Stimulated activated CD8-positive, alpha-beta memory T cell treated with anti-CD3 and anti-CD28 coated beads, Interleukin-7, amount 100 ng/mL, for 1 hour (primary cell): ENCODE data around the gene STEAP4.
"Not testable (repeated sequence)": the region's sequence is repeated elsewhere in the genome, so short reads cannot be mapped to it uniquely, and the experiment has no call there.

Source experiments
- DNase-seq, 2 donors: peaks; one replicate each; pipeline ENCODE4 v3.0.0-alpha.2; 2020; ENCODE audit warnings: low read depth in 2 of 2

STEAP4 gene

DNA sequence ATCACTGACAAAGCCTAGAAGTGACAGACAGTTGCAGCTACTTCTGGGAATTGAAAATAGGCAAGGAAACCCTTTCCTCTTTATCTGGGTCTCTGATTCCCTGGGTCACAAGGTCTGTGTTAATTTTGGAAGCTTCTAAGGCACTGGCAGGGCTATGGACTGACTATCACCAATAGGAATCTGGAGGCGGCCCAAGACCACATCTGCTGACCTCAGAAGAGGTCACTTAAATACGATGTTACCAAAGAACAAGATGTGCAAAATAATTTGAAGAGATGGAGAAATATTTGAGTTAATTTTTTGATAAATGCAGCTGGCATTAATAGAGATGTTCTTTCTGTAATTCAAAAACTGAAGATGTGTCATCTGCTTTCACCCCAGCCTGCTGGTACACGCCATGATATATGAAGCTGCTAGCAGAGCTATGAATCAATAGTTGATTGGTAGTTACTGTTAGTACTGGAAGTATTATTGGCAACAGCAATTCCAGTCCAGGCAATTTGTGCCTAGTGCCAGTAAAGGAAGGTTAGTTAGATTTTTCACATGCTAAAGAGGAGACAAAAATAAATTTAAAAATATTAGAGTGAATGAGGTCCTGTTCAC lies 5.5 kb upstream of the STEAP4 start:
- DNase-seq, result no peak

GRCh38 chr7:88311675-88312036 lies 5.0 kb upstream of the STEAP4 start:
- DNase-seq, result no peak

DNA sequence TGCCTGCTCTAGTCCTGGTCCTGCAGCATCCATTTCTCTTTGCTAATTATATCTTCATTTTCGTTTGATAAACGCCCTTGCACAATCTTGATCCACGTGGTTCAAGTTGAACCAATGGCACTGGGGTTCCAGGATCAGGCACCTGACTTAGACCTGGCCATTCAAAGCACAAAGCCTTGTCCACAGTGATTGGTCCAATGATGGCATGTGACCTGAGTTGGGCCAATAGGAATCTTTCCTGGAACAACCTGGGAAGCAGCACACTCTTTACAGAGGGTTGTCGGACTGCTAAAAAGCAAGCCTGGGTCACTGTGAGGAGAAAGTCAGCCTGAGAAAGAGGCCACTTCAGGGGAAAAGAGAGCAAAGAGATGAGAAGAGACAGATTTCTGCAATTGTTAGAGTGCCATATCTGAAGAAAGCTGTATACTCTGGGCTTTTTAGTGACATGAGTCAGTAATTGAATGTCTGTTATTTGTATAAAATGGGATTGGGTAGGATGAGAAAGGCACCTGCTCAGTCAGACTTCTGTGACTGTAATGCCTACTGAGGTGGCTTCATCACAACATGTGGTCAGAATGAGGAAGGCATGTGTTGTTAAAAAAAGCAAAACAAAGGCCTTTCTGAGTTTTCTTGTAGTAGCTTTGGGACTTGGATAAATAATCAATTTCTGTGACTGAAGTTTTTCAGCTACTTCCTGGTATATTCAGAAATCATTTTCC lies 4.4 kb upstream of the STEAP4 start:
- no peak for DNase-seq

- no peak for DNase-seq
Observed at GRCh38 chr7:88309819-88310218, 3.1 kb upstream of the STEAP4 start.

DNA sequence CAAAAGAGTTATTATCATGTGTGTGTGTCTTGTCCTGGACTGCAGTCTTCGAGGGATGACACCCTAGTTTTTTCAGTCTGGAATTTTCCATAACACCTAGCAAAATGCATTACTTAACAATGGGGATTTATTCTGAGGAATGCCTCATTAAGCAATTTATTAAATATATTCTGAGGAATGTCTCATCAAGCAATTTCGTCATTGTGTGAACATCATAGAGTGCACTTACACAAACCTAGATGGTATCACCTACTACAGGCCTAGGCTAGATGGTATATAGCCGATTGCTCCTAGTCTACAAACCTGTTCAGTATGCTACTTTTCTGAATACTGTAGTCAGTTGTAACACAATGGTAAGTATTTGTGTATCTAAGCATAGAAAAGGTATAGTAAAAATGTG lies 1.1 kb upstream of the STEAP4 start:
- no peak for DNase-seq

- no peak for DNase-seq
Observed at GRCh38 chr7:88307412-88307811, 718 bp upstream of the STEAP4 start.

DNA sequence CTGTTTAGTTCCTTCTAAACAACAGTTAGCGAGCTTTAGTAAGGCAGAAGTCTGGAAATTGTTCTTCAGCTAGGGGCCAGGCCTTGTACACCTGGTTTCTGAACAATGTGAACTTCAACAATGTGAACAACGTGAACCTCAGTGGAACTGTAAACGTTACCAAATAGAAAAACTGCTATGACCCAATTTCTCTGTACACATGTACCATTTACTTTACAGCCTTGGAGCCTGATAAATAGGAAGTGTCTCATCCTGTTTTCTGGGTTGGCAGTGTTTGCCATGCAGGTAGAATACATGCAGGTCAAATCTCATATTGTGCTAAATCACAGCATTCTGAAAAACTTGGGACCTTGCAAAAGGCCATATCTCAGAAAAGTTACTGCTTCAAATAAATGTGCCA lies 1.6 kb downstream of the STEAP4 start:
- no peak for DNase-seq

DNA sequence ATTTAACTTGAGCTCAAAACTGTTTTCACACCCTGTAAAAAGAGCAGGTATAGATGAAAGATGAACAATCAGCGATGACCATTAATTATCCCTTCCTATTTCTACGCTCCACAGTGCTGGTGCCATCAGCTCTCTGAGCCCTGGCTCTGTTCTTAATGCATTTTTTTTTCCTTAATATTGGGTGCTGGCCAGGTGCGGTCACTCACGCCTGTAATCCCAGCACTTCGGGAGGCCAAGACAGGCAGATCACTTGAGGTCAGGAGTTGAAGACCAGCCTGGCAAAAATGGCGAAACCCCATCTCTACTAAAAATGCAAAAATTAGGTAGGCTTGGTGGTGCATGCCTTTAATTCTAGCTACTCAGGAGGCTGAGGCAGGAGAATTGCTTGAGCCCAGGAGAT lies 4.2 kb downstream of the STEAP4 start:
- no peak for DNase-seq

GRCh38 chr7:88301924-88302323 lies 4.8 kb downstream of the STEAP4 start:
- no peak for DNase-seq

GRCh38 chr7:88300401-88300945 lies 6.2 kb downstream of the STEAP4 start:
- DNase-seq, result no peak

- no peak for DNase-seq
Observed at GRCh38 chr7:88299126-88299525, 7.6 kb downstream of the STEAP4 start.

DNA sequence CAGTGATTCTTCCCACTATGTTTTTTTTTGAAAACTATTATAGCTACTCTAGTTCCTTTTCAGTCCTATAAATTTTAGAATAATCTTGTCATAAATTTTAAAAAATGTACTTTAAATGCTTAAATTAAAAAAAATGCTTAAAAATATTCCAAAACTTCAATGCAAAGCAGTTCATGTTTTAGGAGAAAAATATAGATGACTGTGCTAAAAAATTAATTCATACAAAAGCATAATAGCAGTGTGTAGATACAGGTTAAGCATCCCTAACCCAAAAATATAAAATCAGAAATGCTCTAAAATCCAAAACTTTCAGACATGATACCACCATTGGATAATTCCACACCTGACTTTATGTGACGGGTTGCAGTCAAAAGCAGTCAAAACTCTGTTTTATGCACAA lies 12.8 kb downstream of the STEAP4 start:
- no peak for DNase-seq

DNA sequence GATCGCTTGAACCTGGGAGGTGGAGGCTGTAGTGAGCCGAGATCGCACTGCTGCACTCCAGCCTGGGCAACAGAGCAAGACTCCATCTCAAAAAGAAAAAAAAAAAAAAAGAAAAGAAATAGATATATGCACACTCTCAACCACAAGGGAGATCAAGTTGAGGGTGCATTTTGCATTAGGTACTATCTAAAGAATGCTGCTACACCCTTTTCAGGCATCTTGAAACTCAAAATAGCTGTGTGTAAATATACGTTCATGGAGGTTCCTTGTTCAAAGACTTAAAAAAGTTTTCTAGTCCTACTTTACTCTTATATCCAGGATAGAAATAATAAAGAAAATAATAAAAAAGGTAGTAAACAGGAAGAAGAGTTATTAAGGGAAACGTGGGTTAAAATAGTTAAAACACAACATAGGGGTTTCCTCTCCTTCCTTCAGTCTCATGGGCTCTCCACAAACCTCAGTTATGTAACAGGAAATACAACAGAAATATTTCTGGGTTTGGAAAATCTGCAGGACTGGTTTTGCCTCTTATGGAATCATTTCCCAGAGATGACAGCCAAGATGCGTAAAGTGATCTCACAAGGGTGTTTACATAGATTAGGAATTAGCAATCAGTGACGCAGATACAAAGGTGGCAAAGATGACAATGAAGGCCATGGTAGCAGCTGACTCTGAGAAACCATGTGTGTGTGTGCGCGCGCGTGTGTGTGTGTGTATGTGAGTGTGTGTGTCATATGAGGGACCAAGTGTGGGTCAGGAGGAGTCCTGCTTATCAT lies 15.1 kb downstream of the STEAP4 start:
- no peak for DNase-seq

DNA sequence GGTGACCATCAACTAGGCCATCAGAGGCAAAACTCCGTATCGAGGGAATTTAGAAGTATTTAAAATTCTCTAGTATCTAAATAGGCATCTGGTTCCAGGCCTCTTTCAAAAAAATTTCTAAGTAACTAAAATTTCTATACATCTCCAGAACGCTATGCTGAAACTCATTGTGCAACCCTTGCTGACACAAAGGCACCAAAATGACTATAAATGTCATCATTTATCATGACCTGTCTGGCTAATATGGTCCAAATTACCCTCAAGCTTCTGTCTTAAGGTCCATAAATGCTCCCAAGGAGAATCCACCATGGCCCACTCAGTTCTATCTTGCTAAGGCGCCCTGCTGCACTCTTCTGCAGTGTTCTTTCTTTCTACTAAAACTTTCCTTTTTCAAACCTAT lies 16.2 kb downstream of the STEAP4 start:
- no peak for DNase-seq

DNA sequence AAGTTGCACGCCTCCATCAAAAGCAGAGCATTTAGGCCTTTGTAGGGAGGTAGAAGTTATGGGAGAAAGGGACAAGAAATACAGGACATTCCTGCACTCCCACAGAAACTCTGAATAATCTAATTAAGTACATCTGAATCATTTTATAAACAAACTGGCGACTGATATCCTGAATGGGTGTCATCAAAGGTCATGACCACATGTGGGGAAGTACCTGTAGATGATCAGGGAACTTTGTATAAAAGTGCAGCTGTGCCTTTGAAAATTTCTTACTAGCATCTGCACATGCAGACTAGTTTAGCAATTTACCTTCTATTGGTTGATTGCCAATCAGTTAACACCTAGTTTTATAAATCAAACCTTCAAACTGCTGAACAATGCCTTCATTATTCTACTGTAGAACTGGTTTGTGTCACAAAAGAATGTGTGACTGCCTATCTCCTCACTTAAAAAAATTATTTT lies 17.1 kb downstream of the STEAP4 start:
- no peak for DNase-seq

DNA sequence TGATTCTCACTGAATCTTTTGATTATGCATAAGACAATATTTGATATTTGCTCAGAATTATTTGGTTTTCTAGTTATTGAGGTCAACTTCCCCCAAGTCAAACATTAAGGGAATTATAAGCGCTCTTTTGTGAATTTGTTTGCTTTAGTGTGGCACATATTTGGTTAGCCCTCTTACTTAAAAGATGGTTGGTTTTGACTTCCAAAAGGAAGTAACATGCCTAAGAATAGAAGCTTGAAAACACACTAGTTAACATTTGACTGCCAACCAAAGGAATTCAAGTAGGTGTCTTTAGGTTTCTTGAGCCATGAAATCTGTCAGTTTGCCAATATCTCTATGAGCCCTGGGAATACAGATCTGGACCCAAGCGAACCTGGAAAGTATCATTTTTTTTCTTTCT lies 24.9 kb downstream of the STEAP4 start:
- no peak for DNase-seq

DNA sequence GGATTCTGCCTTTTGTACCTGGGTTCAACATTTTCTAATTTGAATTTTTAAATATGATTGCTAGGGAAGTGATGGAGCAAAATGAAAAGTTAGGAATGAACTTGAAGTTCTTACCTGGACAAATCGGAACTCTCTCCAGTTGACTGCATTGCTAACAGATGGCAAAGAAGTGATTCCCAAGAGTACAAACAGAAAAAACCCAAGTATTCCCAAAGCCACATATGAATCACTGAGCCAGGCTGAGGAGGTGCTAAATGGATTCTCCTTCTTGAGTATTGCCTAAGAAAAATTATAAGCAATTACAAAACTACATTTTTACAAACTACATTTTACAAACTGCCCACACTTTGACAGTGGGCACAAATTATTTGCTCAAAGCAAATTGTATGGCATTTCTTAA lies 25.9 kb downstream of the STEAP4 start:
- DNase-seq, result no peak

GRCh38 chr7:88279323-88279722 lies 27.4 kb downstream of the STEAP4 start:
- no peak for DNase-seq

GRCh38 chr7:88278881-88279280 lies 27.8 kb downstream of the STEAP4 start:
- no peak for DNase-seq

DNA sequence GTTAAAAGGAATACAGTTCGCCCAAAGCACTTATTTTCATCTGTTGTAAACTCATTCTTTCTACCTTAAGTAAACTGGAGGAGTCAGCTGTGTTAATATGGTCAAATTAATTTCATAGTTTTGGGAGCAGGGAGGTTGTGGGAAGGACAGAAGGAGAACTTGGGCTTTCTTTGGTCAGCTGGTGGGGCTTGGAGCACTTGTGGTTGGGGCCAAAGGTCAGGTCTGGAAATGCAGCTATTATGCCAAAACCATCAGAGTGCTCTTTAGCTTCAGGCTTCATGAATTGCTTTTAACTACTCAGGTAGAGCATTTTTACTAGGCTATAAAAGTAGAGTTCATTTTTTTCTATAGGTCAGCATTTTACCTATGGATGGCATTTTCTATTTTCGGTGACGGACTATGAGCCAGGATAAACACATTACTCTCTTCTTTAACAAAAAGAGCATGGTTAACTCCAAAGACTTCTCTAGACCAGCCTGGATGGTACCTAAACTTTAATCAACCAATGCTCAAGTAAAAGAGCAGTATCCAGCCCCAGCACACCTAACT lies 30.0 kb downstream of the STEAP4 start:
- no peak for DNase-seq

- DNase-seq, result not testable (repeated sequence)
Observed at GRCh38 chr7:88274856-88275255, 31.8 kb downstream of the STEAP4 start.

- no peak for DNase-seq
Observed at GRCh38 chr7:88269586-88269985, 37.1 kb downstream of the STEAP4 start.
